ENCODE data around the gene PHKB.

The PHKB gene

GRCh38 chr16:47528431-47528830 is 67.3 kb downstream of the PHKB start:
- TF ChIP-seq, protein P1, sequence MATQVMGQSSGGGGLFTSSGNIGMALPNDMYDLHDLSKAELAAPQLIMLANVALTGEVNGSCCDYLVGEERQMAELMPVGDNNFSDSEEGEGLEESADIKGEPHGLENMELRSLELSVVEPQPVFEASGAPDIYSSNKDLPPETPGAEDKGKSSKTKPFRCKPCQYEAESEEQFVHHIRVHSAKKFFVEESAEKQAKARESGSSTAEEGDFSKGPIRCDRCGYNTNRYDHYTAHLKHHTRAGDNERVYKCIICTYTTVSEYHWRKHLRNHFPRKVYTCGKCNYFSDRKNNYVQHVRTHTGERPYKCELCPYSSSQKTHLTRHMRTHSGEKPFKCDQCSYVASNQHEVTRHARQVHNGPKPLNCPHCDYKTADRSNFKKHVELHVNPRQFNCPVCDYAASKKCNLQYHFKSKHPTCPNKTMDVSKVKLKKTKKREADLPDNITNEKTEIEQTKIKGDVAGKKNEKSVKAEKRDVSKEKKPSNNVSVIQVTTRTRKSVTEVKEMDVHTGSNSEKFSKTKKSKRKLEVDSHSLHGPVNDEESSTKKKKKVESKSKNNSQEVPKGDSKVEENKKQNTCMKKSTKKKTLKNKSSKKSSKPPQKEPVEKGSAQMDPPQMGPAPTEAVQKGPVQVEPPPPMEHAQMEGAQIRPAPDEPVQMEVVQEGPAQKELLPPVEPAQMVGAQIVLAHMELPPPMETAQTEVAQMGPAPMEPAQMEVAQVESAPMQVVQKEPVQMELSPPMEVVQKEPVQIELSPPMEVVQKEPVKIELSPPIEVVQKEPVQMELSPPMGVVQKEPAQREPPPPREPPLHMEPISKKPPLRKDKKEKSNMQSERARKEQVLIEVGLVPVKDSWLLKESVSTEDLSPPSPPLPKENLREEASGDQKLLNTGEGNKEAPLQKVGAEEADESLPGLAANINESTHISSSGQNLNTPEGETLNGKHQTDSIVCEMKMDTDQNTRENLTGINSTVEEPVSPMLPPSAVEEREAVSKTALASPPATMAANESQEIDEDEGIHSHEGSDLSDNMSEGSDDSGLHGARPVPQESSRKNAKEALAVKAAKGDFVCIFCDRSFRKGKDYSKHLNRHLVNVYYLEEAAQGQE (IDR thresholded peaks at IDR 0.05; ENCODE audit: low read depth) = no peak
- TF ChIP-seq TEAD4 (IDR thresholded peaks at IDR 0.05) (no peak), USF1 (IDR thresholded peaks at IDR 0.05) (no peak), EGR1 (IDR thresholded peaks at IDR 0.05) (no peak), RAD21 (IDR thresholded peaks at IDR 0.05; ENCODE audit: low read depth) (no peak), EP300 (IDR thresholded peaks at IDR 0.05; ENCODE audit: borderline replicate concordance) (no peak), TAF1 (IDR thresholded peaks at IDR 0.05; ENCODE audit: low read depth) (no peak), FOXM1 (IDR thresholded peaks at IDR 0.05; ENCODE audit: borderline replicate concordance, low read depth) (no peak), CEBPB (IDR thresholded peaks at IDR 0.05) (no peak), TCF12 (IDR thresholded peaks at IDR 0.05; ENCODE audit: low read depth) (no peak), NFIC (IDR thresholded peaks at IDR 0.05) (no peak), MAX (IDR thresholded peaks at IDR 0.05) (no peak), ZBTB7A (IDR thresholded peaks at IDR 0.05; ENCODE audit: low read depth) (no peak), YY1 (IDR thresholded peaks at IDR 0.05; ENCODE audit: low read depth) (no peak), CREB1 (IDR thresholded peaks at IDR 0.05; ENCODE audit: low read depth) (no peak)

GRCh38 chr16:47533744-47534292 is 72.7 kb downstream of the PHKB start:
- no peak for TF ChIP-seq CREB1 (IDR thresholded peaks at IDR 0.05; ENCODE audit: low read depth)
- TF ChIP-seq TAF1 (IDR thresholded peaks at IDR 0.05; ENCODE audit: low read depth) = no peak
- TF ChIP-seq FOXM1 (IDR thresholded peaks at IDR 0.05; ENCODE audit: borderline replicate concordance, low read depth) = no peak
- no peak for TF ChIP-seq MAX (IDR thresholded peaks at IDR 0.05)
- TF ChIP-seq EGR1 (IDR thresholded peaks at IDR 0.05) = no peak
- no peak for TF ChIP-seq USF1 (IDR thresholded peaks at IDR 0.05)
- no peak for TF ChIP-seq ZBTB7A (IDR thresholded peaks at IDR 0.05; ENCODE audit: low read depth)
- TF ChIP-seq TEAD4 (IDR thresholded peaks at IDR 0.05) = no peak

DNA sequence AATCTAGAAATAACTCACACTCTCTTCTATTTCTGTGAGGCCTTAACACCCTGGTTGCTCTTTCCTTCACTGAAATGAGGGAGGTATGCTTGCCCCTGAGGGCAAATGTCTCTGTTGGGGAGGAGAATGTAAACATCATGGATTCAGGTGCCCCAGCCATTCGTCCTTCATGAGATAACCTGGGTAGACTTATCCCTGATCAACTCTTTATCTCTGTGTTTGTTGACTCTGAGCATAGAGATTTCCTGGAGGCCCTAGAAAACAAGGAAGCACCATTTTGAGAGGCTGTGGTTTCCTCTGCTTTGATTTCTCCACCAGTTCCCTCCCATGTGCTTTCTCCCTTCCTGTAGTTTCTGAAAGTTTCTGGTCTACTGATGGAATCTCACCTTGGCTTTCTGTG is 77.3 kb downstream of the PHKB start:
- TF ChIP-seq RAD21 (IDR thresholded peaks at IDR 0.05; ENCODE audit: low read depth) (no peak), ZBTB7A (IDR thresholded peaks at IDR 0.05; ENCODE audit: low read depth) (no peak), YY1 (IDR thresholded peaks at IDR 0.05; ENCODE audit: low read depth) (no peak), TEAD4 (IDR thresholded peaks at IDR 0.05) (no peak), TAF1 (IDR thresholded peaks at IDR 0.05; ENCODE audit: low read depth) (no peak), TCF12 (IDR thresholded peaks at IDR 0.05; ENCODE audit: low read depth) (no peak), EP300 (IDR thresholded peaks at IDR 0.05; ENCODE audit: borderline replicate concordance) (no peak)

DNA sequence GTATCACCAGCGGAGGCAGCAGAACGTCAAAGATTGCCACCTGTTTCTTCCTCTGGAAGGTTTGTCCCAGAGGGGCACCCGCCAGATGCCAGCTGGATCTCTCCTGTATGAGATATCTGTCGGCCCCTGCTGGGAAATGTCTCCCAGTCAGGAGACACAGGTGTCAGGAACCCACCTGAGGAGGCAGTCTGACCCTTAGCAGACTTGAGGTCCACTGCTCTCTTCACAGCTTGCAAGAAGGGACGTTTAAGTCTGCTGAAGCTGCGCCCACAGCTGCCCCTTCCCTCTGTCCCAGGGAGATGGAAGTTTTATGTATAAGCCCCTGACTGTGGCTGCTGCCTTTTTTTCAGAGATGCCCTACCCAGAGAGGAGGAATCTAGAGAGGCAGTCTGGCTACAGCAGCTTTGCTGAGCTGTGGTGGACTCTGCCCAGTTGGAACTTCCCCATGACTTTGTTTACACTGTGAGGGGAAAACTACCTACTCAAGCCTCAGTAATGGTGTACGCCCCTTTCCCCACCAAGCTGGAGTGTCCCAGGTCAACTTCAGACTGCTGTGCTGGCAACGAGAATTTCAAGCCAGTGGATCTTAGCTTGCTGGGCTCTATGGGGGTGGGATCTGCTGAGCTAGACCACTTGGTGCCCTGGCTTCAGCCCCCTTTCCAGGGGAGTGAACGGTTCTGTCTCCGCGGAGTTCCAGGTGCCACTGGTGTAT is 92.9 kb downstream of the PHKB start:
- no peak for TF ChIP-seq CREB1 (IDR thresholded peaks at IDR 0.05; ENCODE audit: low read depth)
- TF ChIP-seq FOXM1 (IDR thresholded peaks at IDR 0.05; ENCODE audit: borderline replicate concordance, low read depth) = no peak
- no peak for TF ChIP-seq NFIC (IDR thresholded peaks at IDR 0.05)
- TF ChIP-seq USF1 (IDR thresholded peaks at IDR 0.05) = no peak
- TF ChIP-seq CEBPB (IDR thresholded peaks at IDR 0.05) = no peak
- TF ChIP-seq EGR1 (IDR thresholded peaks at IDR 0.05) = no peak
- TF ChIP-seq MAX (IDR thresholded peaks at IDR 0.05) = no peak
- no peak for TF ChIP-seq TCF12 (IDR thresholded peaks at IDR 0.05; ENCODE audit: low read depth)
- no peak for TF ChIP-seq YY1 (IDR thresholded peaks at IDR 0.05; ENCODE audit: low read depth)
- TF ChIP-seq RAD21 (IDR thresholded peaks at IDR 0.05; ENCODE audit: low read depth) = no peak
- TF ChIP-seq EP300 (IDR thresholded peaks at IDR 0.05; ENCODE audit: borderline replicate concordance) = no peak
- TF ChIP-seq ZBTB7A (IDR thresholded peaks at IDR 0.05; ENCODE audit: low read depth) = no peak
- no peak for TF ChIP-seq TAF1 (IDR thresholded peaks at IDR 0.05; ENCODE audit: low read depth)
- TF ChIP-seq, protein P1 (IDR thresholded peaks at IDR 0.05; ENCODE audit: low read depth) = no peak
- no peak for TF ChIP-seq TEAD4 (IDR thresholded peaks at IDR 0.05)

- TF ChIP-seq NFIC (IDR thresholded peaks at IDR 0.05) = no peak
- TF ChIP-seq EGR1 (IDR thresholded peaks at IDR 0.05) = no peak
- no peak for TF ChIP-seq RAD21 (IDR thresholded peaks at IDR 0.05; ENCODE audit: low read depth)
- TF ChIP-seq YY1 (IDR thresholded peaks at IDR 0.05; ENCODE audit: low read depth) = no peak
- no peak for TF ChIP-seq USF1 (IDR thresholded peaks at IDR 0.05)
- TF ChIP-seq ZBTB7A (IDR thresholded peaks at IDR 0.05; ENCODE audit: low read depth) = no peak
- no peak for TF ChIP-seq TAF1 (IDR thresholded peaks at IDR 0.05; ENCODE audit: low read depth)
- TF ChIP-seq TCF12 (IDR thresholded peaks at IDR 0.05; ENCODE audit: low read depth) = no peak
- no peak for TF ChIP-seq MAX (IDR thresholded peaks at IDR 0.05)
- no peak for TF ChIP-seq EP300 (IDR thresholded peaks at IDR 0.05; ENCODE audit: borderline replicate concordance)
- no peak for TF ChIP-seq CEBPB (IDR thresholded peaks at IDR 0.05)
- TF ChIP-seq TEAD4 (IDR thresholded peaks at IDR 0.05) = no peak
Measured at GRCh38 chr16:47561286-47561685, 100.2 kb downstream of the PHKB start.
